K562 (cell line): ENCODE measurements around the gene CCDC9B. TPM values are rescaled to one million over a fixed set of nuclear protein-coding genes. Genes with fewer than 3 reads are reported as not detected.

Experiments used
- ATAC-seq: fragments of 200-7000 bp; cut with Tn5 transposase; 3 replicates; pipeline ENCODE4 v1.9.1; 2020; ENCODE audit warnings: moderate library complexity
- BruUV-seq: library from RNA; stranded (reverse); fragments of 400-500 nt; replicated peaks from 2 replicates; lab custom pipeline; 2021; lab: Mats Ljungman, UMichigan
- CTCF ChIA-PET: fragments of 300-600 bp; formaldehyde crosslinking; extraction: SDS; loops from one replicate; lab custom pipeline; 2021; ENCODE audit warnings: low intra/inter-chr PET ratio; lab: Yijun Ruan, JAX
- POLR2A ChIA-PET: fragments of 300-600, 350-650 bp; sonication (Branson Sonifier 250); formaldehyde crosslinking; extraction: SDS; loops from one replicate; lab custom pipeline; 2021; ENCODE audit warnings: antibody characterized with exemption, inconsistent platforms; lab: Yijun Ruan, JAX
- DNase-seq, 4 experiments: peaks; one replicate each; pipeline versions ENCODE4 v3.0.0 to v3.0.0-alpha.2; 2011 to 2018; ENCODE audit warnings: low spot score in 3 of 4, mixed read lengths in 3 of 4; ENCODE audit errors: extremely low read depth in 1 of 4
- FAIRE-seq: peaks from 2 replicates; lab custom pipeline; 2011; peaks lifted over from hg19 to GRCh38; lab: Jason Lieb, UNC
- H2AFZ ChIP-seq: 2 replicates; pipeline ENCODE4 v1.6.0; 2011; ENCODE audit warnings: low read depth, low read length, control low read depth, inconsistent platforms
- H3K27ac ChIP-seq: fragments of 200-600 bp; 3 replicates; pipeline ENCODE4 v1.8.0; 2011; ENCODE audit warnings: low read depth, mild to moderate bottlenecking, control low read depth, inconsistent platforms, low read length, moderate library complexity, mixed read lengths; ENCODE audit errors: extremely low read depth
- H3K27me3 ChIP-seq, 2 experiments: fragments of 300-600 bp in 1 of 2; 2 replicates in 1 of 2; 3 replicates in 1 of 2; pipeline versions ENCODE4 v1.6.0 to v1.8.0; 2011; ENCODE audit warnings: inconsistent platforms in 2 of 2, low read length in 2 of 2, mild to moderate bottlenecking in 1 of 2, mixed read lengths in 1 of 2, moderate library complexity in 1 of 2; ENCODE audit not compliant: control insufficient read depth in 2 of 2, insufficient read depth in 2 of 2
- H3K36me3 ChIP-seq: fragments of 300-600 bp; 3 replicates; pipeline ENCODE4 v1.8.0; 2011; ENCODE audit warnings: mild to moderate bottlenecking, low read length, inconsistent platforms; ENCODE audit not compliant: control insufficient read depth, insufficient read depth
- H3K4me1 ChIP-seq, 2 experiments: fragments of 200-600 bp in 1 of 2; replicated peaks in 1 of 2; 2 replicates in 1 of 2; 3 replicates in 1 of 2; pipeline versions ENCODE4 v1.5.1 to v1.8.0; 2011; ENCODE audit warnings: inconsistent platforms in 2 of 2, low read length in 2 of 2, mild to moderate bottlenecking in 1 of 2, mixed read lengths in 1 of 2, moderate library complexity in 1 of 2; ENCODE audit not compliant: control insufficient read depth in 2 of 2, insufficient read depth in 2 of 2
- H3K4me2 ChIP-seq: 2 replicates; pipeline ENCODE4 v1.6.1; 2011; ENCODE audit warnings: low read length, control low read depth, inconsistent platforms, mixed read lengths; ENCODE audit not compliant: insufficient read depth
- H3K4me3 ChIP-seq: fragments of 200-600 bp; sonication (generic), shearing (Covaris generic); 2 replicates; pipeline ENCODE4 v1.5.1; 2016; ENCODE audit warnings: control low read depth, inconsistent platforms
- H3K79me2 ChIP-seq: fragments of 200-600 bp; 3 replicates; pipeline ENCODE4 v1.8.0; 2011; ENCODE audit warnings: low read length, inconsistent platforms; ENCODE audit not compliant: control insufficient read depth, insufficient read depth
- H3K9ac ChIP-seq, 2 experiments: 2 replicates each; pipeline versions ENCODE4 v1.6.0 to v1.6.1; 2011; ENCODE audit warnings: low read depth in 2 of 2, low read length in 2 of 2, control low read depth in 1 of 2, inconsistent platforms in 1 of 2, mild to moderate bottlenecking in 1 of 2, mixed read lengths in 1 of 2; ENCODE audit not compliant: insufficient read depth in 1 of 2
- H3K9me1 ChIP-seq: one replicate; pipeline ENCODE4 v1.6.0; 2011; ENCODE audit warnings: inconsistent platforms, mild to moderate bottlenecking, low read length, moderate library complexity; ENCODE audit not compliant: control insufficient read depth, insufficient read depth
- H3K9me3 ChIP-seq: replicated peaks from 2 replicates; pipeline ENCODE4 v1.5.1; 2011; ENCODE audit warnings: low read depth, low read length, inconsistent platforms; ENCODE audit not compliant: control insufficient read depth, insufficient read depth
- H4K20me1 ChIP-seq: replicated peaks from 2 replicates; pipeline ENCODE4 v1.6.1; 2011; ENCODE audit warnings: low read length, inconsistent platforms, mixed read lengths; ENCODE audit not compliant: control insufficient read depth, insufficient read depth
- ELF1 ChIP-seq: fragments of 200-800 bp; sonication (Bioruptor generic); IDR thresholded peaks from 2 replicates; pipeline ENCODE4 v1.6.1; 2016; ENCODE audit warnings: missing genetic modification characterization, missing compliant biosample characterization
- NR1H2 ChIP-seq: sonication (generic); formaldehyde crosslinking; IDR thresholded peaks from 2 replicates; pipeline ENCODE4 v1.4.0; 2020; ENCODE audit warnings: mild to moderate bottlenecking, missing genetic modification reagents
- RNF219 ChIP-seq: fragments of 250-450 bp; sonication (Bioruptor Pico); IDR thresholded peaks from 2 replicates; pipeline ENCODE4 v1.5.0; 2022; ENCODE audit warnings: mild to moderate bottlenecking
- WGBS: fragments of 100-300 bp; shearing (Covaris generic); methylation state at CpG from one replicate; pipeline ENCODE4 v1.1.6; 2016; ENCODE audit warnings: low coverage, mixed read lengths; ENCODE audit not compliant: insufficient coverage; ENCODE audit errors: missing lambda C conversion rate; 5-methylcytosine and 5-hydroxymethylcytosine counted together
- in situ Hi-C: fragments of 300-500 bp; cut with MboI; formaldehyde crosslinking; loops from 4 replicates; pipeline ENCODE4 v1.15.0; 2018; ENCODE audit warnings: inconsistent platforms, mixed read lengths
- intact Hi-C: fragments of 100-400 bp; cut with micrococcal nuclease; formaldehyde crosslinking; loops from 2 replicates; pipeline ENCODE4 v1.14.2; 2022
- polyA plus RNA-seq, 8 experiments: library from polyadenylated mRNA; depleted of rRNA in 4 of 8; stranded (reverse) in 5 of 8; unstranded in 3 of 8; fragments of >200 nt; fragmentation: Nextera tagmentation in 2 of 8; fragmentation: Illumina TruSeq in 1 of 8; extraction: Ambion mirVana in 2 of 8; extraction: Trizol in 1 of 8; gene quantifications; 2 replicates each; pipeline versions ENCODE4 v1.2.1 to v1.2.3, GENCODE V29; 2011 to 2014; ENCODE audit warnings: inconsistent platforms in 1 of 8, missing spikeins in 1 of 8
- total RNA-seq, 7 experiments: library from RNA; depleted of rRNA in 6 of 7; stranded (reverse); fragments of >200 nt in 6 of 7; fragmentation: Illumina TruSeq in 2 of 7; extraction: Trizol in 2 of 7; gene quantifications; 2 replicates each; pipeline versions ENCODE4 v1.2.1 to v1.2.3, GENCODE V29; 2011 to 2021; ENCODE audit warnings: low replicate concordance in 1 of 7

The CCDC9B gene
- total and polyA plus RNA-seq, 9 of the 15 experiments (the other 6 are each of a cell fraction or from before 2014, with no cell fraction given), result 0.01 to 0.47 (median 0.15) TPM; not detected in 1

GRCh38 chr15:40325188-40325587, 15.6 kb downstream of the CCDC9B start:
- in situ Hi-C loops (no loop called here), intact Hi-C loops (no loop called here)
- Histone ChIP-seq H3K9me3 (no peaks in the 10 kb centered on the region), H3K79me2 (peaks cover 21% of the 10 kb centered on the region), H3K9ac (peak overlapping the region in 1 of 2 experiments; percentile 27; a peak in 2 of 4 replicates), H3K4me1 (peaks cover 38 to 46% of the 10 kb centered on the region in 2 experiments), H3K4me3 (peak overlapping the region; percentile 51; the same call in 1 of the 2 replicates), H3K36me3 (peaks cover 38% of the 10 kb centered on the region), H2AFZ (no peak overlapping the region), H3K9me1 (no peaks in the 10 kb centered on the region), H4K20me1 (no peaks in the 10 kb centered on the region; the same call in 1 of the 2 replicates), H3K27ac (no peak overlapping the region), H3K4me2 (peak overlapping the region; percentile 75), H3K27me3 (no peaks in the 10 kb centered on the region)
- TF ChIP-seq NR1H2 (CRISPR knock-in tag) (no peak), RNF219 (CRISPR knock-in tag) (no peak), ELF1 (tag) (no peak)
- ChIA-PET POLR2A (interaction anchor here (0.8 to 2.1 kb wide), 4 partner anchors 12 to 219 kb away, joined by 3 to 12 read pairs (median 6); no protein-coding TSS in a partner anchor), CTCF (interaction anchor here (1.5 kb wide), 1 partner anchor 13 kb away, joined by 3 read pairs; no protein-coding TSS in a partner anchor)
- DNase-seq (no peak), FAIRE-seq (no peak), ATAC-seq (no peak)
- WGBS, result 55% methylated on average over 2 of the region's 2 CpGs
- BruUV-seq, result TSS peak; percentile 49
